ENCODE measurements around the gene TXNDC8. TPM values are rescaled to one million over a fixed set of nuclear protein-coding genes. Genes with fewer than 3 reads are reported as not detected.

TXNDC8 gene
- total and polyA plus RNA-seq, 2 of the 13 experiments (the other 11 are each of a cell fraction or from before 2014, with no cell fraction given), result not detected

DNA sequence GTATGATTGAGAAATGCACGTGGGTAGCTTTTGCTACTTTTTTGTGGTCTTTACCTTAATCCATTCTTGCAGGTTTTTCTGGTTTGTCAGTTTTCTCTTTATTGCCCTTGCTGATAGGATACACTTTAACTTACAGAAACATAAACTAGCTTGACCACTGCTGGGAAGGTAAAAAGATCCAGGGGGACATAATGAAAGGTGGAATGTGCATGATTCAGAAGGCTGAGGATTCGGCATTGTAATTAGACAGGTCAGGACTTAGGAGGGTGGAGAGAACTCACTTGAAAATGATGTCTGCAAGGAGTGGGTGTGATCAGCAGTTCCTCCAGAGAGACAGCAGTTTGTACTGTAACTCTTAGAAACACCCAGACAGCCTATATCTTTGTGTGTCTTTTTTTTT lies 19.8 kb upstream of the TXNDC8 start:
- no peak for ATAC-seq
- H3K9me3 ChIP-seq (ENCODE audit: low read length), result no peaks in the 10 kb centered on the region
- in situ Hi-C loops (cut with HindIII; ENCODE audit: extremely low pct_ligation_motif_present, low pct_unique_long_range_greater_than_20kb), result no loop called here
- no peak overlapping the region for H3K9ac ChIP-seq (ENCODE audit: insufficient read depth, low read depth, low read length)
- H3K79me2 ChIP-seq (ENCODE audit: insufficient read depth, low read length), result no peaks in the 10 kb centered on the region
- H3K4me2 ChIP-seq (ENCODE audit: low read depth, low read length), result no peak overlapping the region
- no peak overlapping the region for H2AFZ ChIP-seq (ENCODE audit: low read length)
- H4K20me1 ChIP-seq (ENCODE audit: insufficient read depth, low read length), result no peaks in the 10 kb centered on the region
- no peaks in the 10 kb centered on the region for H3K27me3 ChIP-seq (ENCODE audit: control insufficient read depth in 1 of 2, insufficient read depth in 2 of 2, low read length in 2 of 2)
- H3K4me1 ChIP-seq (ENCODE audit: insufficient read depth, low read length), result no peaks in the 10 kb centered on the region
- H3K36me3 ChIP-seq (replicated peaks in 1 of 2; ENCODE audit: control insufficient read depth in 1 of 2, insufficient read depth in 2 of 2, low read length in 2 of 2), result no peaks in the 10 kb centered on the region
- FAIRE-seq, result no peak
- no TSS peak for BruUV-seq (replicated peaks)
- WGBS (ENCODE audit: low lambda C conversion rate), result 5% methylated on average over 2 of the region's 2 CpGs
- intact Hi-C loops (cut with micrococcal nuclease; ENCODE audit: unreplicated experiment), result no loop called here
- ChIA-PET POLR2A (no interaction called here), CTCF (ENCODE audit: low intra/inter-chr PET ratio, low total read pairs) (no interaction called here)
- TF ChIP-seq, protein P1, sequence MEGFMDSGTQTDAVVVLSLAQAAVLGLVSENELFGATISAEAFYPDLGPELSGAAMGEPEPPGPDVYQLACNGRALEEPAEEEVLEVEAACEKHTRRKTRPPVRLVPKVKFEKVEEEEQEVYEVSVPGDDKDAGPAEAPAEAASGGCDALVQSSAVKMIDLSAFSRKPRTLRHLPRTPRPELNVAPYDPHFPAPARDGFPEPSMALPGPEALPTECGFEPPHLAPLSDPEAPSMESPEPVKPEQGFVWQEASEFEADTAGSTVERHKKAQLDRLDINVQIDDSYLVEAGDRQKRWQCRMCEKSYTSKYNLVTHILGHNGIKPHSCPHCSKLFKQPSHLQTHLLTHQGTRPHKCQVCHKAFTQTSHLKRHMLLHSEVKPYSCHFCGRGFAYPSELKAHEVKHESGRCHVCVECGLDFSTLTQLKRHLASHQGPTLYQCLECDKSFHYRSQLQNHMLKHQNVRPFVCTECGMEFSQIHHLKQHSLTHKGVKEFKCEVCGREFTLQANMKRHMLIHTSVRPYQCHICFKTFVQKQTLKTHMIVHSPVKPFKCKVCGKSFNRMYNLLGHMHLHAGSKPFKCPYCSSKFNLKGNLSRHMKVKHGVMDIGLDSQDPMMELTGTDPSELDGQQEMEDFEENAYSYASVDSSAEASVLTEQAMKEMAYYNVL (CRISPR knock-in tag; IDR thresholded peaks at IDR 0.05; ENCODE audit: borderline replicate concordance), result no peak
- TF ChIP-seq NCOA1 (CRISPR knock-in tag; IDR thresholded peaks at IDR 0.05) (no peak), TBP (CRISPR knock-in tag; IDR thresholded peaks at IDR 0.05) (no peak)
- H3K4me3 ChIP-seq (replicated peaks in 1 of 3; ENCODE audit: insufficient read depth in 1 of 3, low read depth in 2 of 3, low read length in 3 of 3), result no peak overlapping the region
- no peak overlapping the region for H3K27ac ChIP-seq (ENCODE audit: extremely low read length, insufficient read depth, low read length)
- DNase-seq (ENCODE audit: low spot score), result no peak

DNA sequence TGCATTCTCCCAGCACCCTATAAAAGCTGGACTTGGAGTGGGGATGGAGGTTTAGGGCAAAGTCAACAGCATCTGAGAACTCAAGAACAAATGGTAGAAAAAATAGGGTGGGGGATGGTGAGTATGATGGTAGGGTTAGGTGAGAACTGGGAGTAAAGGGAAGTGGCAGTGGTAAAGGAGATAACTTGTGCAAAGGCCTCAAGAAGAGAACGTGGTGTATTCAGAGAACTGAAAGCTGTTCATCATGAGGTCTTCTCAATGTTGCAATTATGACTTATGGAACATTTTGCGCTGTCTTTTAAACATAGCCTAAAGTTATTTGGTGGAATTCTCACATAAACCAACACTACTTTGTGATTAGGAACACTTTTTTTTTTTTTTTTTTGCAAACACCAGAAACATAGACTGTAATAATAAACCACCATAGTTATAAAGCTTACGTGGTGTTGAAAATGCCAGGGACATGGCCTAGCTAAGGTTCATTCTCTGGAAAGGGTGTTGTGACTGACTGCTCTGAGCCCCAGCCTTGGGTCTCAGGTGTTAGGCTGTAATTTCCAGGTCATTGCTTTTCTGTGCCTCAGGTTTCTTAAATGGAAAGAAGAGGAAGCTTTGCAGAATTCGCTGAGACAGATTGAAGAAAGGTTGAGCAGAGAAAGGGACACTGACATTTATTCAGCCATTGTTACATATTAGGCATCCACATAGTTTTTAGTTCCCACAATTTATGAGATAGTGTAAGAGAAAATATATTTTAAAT lies 19.2 kb upstream of the TXNDC8 start:
- ATAC-seq (no peak), FAIRE-seq (no peak), DNase-seq (ENCODE audit: low spot score) (no peak)
- in situ Hi-C loops (cut with HindIII; ENCODE audit: extremely low pct_ligation_motif_present, low pct_unique_long_range_greater_than_20kb), result no loop called here
- intact Hi-C loops (cut with micrococcal nuclease; ENCODE audit: unreplicated experiment), result no loop called here
- Histone ChIP-seq H3K9ac (ENCODE audit: insufficient read depth, low read depth, low read length) (no peak overlapping the region), H3K27ac (ENCODE audit: extremely low read length, insufficient read depth, low read length) (no peak overlapping the region), H3K79me2 (ENCODE audit: insufficient read depth, low read length) (no peaks in the 10 kb centered on the region), H3K9me3 (ENCODE audit: low read length) (no peaks in the 10 kb centered on the region), H4K20me1 (ENCODE audit: insufficient read depth, low read length) (no peaks in the 10 kb centered on the region), H3K36me3 (replicated peaks in 1 of 2; ENCODE audit: control insufficient read depth in 1 of 2, insufficient read depth in 2 of 2, low read length in 2 of 2) (no peaks in the 10 kb centered on the region), H3K4me2 (ENCODE audit: low read depth, low read length) (no peak overlapping the region), H3K27me3 (ENCODE audit: control insufficient read depth in 1 of 2, insufficient read depth in 2 of 2, low read length in 2 of 2) (no peaks in the 10 kb centered on the region), H3K4me3 (replicated peaks in 1 of 3; ENCODE audit: insufficient read depth in 1 of 3, low read depth in 2 of 3, low read length in 3 of 3) (no peak overlapping the region), H3K4me1 (ENCODE audit: insufficient read depth, low read length) (no peaks in the 10 kb centered on the region), H2AFZ (ENCODE audit: low read length) (no peak overlapping the region)
- TF ChIP-seq ZSCAN25 (CRISPR knock-in tag; IDR thresholded peaks at IDR 0.05) (no peak), AKAP8 (CRISPR knock-in tag; IDR thresholded peaks at IDR 0.05) (no peak), NFE2 (CRISPR knock-in tag; IDR thresholded peaks at IDR 0.05) (no peak), RFXAP (CRISPR knock-in tag; IDR thresholded peaks at IDR 0.05; ENCODE audit: borderline replicate concordance) (no peak)
- no TSS peak for BruUV-seq (replicated peaks)
- POLR2A ChIA-PET, result no interaction called here
- CTCF ChIA-PET (ENCODE audit: low intra/inter-chr PET ratio, low total read pairs), result no interaction called here
- 29% methylated on average over 4 of the region's 4 CpGs for WGBS (ENCODE audit: low lambda C conversion rate)

All from HepG2 (cell line).